ENCODE results near the gene APOL1.
"Not testable (repeated sequence)": the region's sequence is repeated elsewhere in the genome, so short reads cannot be mapped to it uniquely, and the experiment has no call there.

The APOL1 gene

GRCh38 chr22:36247955-36248354, 5.0 kb upstream of the APOL1 start:
- DNase-seq: no peak

GRCh38 chr22:36249160-36249559, 3.8 kb upstream of the APOL1 start:
- no peak for DNase-seq

- not testable (repeated sequence) for DNase-seq
These were observed 2.5 kb upstream of the APOL1 start for GRCh38 chr22:36250292-36250960.

DNA sequence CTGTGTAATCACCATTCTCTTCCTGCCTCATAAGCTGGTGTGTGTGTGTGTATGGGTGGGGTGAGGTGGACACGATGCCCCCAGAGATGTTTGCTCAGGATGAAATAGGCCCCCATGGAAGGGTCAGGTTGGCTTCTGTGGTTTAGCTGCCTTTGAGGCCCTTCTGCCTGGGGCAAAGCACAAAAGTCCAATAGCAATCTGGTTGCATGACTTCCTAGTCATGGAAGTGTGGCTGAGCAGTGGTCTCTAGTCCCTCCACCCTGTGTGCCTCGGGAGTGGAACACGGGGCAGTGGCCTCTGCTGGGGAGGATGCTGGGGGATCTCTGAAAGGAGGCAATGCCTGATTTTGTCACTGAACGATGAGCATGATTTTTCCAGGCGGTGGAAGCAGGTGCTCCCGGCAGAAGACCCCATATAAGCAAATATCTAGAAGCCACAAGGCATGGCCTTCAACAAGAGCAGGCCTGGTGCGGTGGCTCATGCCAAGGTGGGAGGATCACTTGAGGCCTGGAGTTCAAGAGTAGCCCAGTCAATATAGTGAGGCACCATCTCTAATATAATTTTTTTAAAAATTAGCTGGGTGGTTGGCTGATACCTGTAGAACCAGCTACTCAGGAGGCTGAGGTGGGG, 839 bp upstream of the APOL1 start:
- DNase-seq: not testable (repeated sequence)

DNA sequence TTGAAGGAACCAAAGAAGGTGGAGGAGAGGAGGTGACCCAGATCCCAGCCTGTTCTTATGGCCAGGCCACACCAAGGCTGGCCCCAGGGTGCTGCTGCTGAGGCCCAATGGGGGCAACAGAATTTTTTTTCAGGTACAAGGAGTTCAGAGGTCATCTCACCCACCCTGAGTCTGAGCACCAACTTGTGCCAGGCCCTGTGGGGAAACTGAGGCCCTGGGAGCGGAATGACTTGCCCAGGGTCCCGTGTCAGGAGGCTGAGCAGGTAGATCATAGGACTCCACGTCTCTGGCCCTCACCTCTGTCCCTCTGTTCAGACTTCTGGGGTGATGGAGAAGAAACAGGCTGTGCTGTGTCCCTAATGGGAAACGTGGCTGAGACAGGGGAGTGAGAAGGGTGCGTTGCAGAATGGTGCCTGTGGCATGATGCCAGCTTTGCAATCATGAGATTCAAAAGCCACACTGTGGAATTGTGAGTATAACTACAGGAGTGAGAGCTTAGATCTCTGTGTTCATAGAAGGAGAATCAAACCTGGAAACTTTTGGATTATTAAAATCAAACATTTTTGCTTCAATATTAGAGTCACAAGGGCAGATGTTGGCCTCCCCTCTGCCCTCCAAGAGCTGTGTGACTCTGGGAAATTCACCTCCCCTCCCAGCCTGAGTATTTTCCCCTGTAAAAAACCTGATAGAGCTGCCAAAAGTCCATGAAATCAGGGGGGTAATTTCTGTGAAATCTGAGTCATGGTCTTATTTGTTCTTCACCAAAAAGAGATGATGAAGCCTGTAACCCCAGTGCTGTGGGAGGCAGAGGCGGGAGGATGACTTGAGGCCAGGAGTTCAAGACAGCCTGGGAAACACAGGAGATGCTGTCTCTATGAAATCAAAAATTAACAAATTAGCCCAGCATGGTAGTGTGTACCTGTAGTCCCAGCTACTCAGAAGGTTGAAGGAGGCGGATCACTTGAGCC, 874 bp downstream of the APOL1 start:
- no peak for DNase-seq

DNA sequence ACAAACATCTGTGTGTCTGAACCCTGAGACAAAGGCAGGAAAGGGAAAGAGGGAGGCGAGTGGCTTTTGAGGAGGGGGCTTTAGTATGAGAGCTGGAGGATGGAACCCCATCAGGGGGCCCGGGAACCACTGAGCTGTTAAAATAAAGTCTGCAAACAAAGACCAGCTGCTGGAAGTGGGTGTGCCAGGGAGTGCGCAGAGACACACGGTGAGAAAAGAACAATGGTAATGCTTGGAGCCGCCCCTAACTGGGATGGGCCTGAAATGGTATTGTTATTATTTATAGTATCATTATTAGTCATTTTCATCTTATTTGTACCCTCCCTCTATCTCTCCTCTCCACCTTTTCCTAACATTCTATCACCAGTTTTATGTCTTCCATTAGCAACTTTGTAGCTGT, 2.6 kb downstream of the APOL1 start:
- not testable (repeated sequence) for DNase-seq

GRCh38 chr22:36256478-36256877, 3.5 kb downstream of the APOL1 start:
- no peak for DNase-seq

DNA sequence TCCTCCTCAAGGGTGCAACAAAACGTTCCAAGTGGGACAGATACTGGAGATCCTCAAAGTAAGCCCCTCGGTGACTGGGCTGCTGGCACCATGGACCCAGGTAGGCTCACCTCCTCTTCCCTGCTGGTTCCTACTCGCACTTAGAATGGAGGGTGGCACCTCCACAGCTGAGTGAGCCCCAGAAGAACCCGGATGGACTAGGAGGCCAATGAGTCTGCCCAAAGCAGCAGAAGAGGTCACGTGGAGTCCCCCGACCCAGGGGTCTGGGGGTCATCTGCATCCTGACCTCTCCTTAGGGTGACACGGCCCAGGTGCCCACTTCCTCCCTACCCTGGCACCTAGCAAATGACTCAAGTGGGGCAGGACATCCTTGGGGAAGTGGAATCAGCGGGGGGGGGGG, 4.4 kb downstream of the APOL1 start:
- DNase-seq: no peak

DNA sequence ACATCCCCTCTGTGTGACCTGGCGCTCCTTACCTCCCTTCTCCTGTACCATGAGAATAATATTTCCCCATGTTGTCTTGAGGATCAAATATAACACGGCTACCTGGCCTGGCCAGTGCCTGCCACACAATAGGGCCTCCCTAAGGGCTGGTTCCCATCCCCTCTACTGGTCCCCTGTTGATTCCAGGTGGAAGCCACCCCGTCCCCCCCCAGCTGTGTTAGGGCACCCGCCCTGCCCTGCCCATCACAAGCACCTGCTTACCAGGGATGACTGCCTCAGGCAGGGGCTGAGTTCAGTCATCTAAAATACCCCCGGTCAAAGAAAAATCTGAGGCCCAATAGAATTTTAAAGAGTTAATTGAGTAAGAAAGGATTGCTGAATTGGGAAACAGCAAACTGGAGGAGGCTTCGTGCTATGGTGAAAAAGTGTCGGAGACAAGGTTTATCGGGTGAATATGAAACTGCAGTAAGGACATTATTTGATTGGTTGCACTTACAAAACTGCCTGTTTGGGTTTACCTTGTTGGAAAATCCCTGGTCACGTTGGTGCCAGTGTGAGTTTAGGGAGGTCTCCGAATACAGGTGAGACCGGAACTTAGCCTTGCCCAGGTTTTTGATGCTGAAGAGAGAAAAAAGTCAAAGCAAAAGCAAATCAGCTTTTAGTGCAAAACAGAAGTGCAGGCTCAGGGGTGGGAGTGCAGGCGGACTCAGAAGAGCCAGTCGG, 5.2 kb downstream of the APOL1 start:
- no peak for DNase-seq

GRCh38 chr22:36258701-36259614, 6.0 kb downstream of the APOL1 start:
- no peak for DNase-seq

DNA sequence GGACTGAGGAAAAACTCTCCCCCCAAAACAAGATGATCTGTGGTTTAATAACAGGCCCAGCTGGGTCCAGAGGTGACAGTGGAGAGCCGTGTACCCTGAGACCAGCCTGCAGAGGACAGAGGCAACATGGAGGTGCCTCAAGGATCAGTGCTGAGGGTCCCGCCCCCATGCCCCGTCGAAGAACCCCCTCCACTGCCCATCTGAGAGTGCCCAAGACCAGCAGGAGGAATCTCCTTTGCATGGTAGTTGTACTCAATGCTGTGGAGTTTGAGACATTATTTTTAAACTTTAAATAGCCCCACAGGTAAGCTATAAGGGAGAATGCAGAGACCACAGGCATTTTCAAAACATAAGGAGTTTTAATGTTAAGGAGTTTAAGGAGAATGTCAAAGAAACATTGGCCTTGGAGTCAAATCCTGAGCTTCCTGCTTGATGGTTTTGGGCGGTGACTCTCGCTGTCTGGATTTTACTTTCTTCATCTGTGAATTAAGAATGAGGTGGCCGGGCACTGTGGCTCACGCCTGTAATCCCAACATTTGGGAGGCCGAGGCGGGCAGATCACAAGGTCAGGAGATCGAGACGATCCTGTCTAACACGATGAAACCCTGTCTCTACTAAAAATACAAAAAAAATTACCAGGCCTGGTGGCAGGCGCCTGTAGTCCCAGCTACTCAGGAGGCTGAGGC, 6.8 kb downstream of the APOL1 start:
- no peak for DNase-seq

- DNase-seq: not testable (repeated sequence)
These were observed 8.7 kb downstream of the APOL1 start for GRCh38 chr22:36261675-36262074.

DNA sequence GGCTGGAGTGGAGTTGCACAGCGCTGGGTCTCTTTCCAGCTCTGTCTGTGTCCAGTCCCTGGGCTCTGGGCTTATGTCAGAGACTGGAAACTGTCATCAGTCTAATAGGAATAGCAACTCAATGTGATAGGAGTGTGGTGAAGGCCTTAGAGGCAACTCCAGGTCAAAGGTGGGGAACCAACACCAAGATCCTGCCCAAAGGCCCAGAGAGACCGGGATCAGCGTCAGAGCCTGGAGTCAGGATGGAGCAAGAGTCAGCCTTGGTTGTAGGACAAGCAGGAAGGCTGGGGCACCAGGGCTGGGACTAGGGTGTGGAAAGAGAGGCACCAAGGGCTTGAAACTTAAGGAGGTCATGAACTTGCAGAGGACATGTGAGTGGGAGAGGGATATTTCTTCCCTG, 9.4 kb downstream of the APOL1 start:
- not testable (repeated sequence) for DNase-seq

GRCh38 chr22:36263216-36263673, 10.3 kb downstream of the APOL1 start:
- DNase-seq: not testable (repeated sequence)

DNA sequence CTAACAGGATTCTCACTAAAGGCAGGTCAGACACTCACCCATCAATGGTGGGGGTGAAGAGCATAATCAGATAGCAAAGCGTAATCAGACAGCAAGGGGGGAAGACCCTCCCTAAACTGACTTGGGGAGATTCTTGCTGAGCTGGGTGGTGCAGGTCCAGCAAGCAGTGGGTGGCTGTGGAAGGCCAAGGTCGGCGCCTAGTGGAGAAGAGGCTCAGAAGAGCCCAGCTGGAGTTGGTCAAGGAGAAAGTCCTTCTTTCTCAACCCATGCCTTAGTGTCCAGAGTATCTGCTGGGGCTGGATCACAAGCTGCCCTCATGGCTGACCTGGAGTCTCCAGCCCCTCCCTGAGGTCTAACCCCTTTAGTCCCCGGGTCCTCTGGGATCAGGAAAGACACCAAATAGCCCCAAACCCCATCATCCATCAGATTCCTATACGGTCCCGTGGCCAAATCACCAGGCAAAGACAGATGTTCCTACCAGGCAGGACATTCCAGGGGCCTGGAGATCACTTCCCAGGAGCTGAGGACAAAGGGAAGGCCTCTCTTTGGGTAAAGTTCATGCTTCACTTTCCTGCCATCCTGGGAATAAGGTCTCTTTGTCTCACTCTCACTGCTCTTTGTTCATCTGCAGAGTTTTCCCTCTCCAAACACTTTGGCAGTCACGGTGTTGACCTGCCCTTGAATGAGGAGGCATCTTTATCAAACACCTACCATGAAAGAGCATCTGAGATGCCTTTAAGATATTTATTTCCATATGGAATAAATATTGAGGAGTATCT, 11.1 kb downstream of the APOL1 start:
- DNase-seq: not testable (repeated sequence)

DNA sequence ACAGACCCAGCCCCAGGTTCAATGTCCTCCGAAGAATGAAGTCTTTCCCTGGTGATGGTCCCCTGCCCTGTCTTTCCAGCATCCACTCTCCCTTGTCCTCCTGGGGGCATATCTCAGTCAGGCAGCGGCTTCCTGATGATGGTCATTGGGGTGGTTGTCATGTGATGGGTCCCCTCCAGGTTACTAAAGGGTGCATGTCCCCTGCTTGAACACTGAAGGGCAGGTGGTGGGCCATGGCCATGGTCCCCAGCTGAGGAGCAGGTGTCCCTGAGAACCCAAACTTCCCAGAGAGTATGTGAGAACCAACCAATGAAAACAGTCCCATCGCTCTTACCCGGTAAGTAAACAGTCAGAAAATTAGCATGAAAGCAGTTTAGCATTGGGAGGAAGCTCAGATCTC, 14.1 kb downstream of the APOL1 start:
- DNase-seq: no peak

- DNase-seq: no peak
These were observed 15.1 kb downstream of the APOL1 start for GRCh38 chr22:36267896-36268485.

GRCh38 chr22:36271231-36271630, 18.3 kb downstream of the APOL1 start:
- DNase-seq: not testable (repeated sequence)

DNA sequence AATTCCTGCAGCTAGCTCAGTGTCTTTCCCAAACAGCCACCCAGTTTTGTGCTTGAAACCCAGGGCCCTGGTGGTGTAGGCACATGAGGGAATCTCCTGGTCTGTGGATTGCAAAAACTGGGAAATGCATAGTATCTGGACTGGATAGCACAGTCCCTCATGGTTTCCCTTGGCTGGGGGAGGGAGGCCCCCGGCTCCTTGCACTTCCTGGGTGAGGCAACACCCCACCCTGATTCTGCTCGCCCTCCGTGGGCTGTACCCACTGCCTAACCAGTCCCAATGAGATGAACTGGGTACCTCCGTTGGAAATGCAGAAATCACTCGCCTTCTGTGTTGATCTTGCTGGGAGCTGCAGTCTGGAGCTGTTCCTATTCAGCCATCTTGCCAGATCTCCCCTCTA, 19.0 kb downstream of the APOL1 start:
- DNase-seq: not testable (repeated sequence)

- DNase-seq: no peak
These were observed 21.6 kb downstream of the APOL1 start for GRCh38 chr22:36274531-36274930.

All from NCI-H1048 (cell line).